Coronary artery (tissue), 2 donors: ENCODE results near the gene CLCN7.

Experiments
- DNase-seq: peaks from one replicate; pipeline ENCODE4 v3.0.0-alpha.2; 2017; ENCODE audit warnings: low spot score
- H3K27ac ChIP-seq, 2 donors: fragments of 200-600 bp; sonication (generic); one replicate each; pipeline ENCODE4 v1.5.1; 2016 to 2019
- H3K4me3 ChIP-seq: fragments of 200-600 bp; sonication (generic); 2 replicates; pipeline ENCODE4 v1.5.1; 2016; ENCODE audit warnings: mild to moderate bottlenecking, moderate library complexity
- CTCF ChIP-seq: fragments of 200-600 bp; sonication (generic); IDR thresholded peaks from one replicate; pipeline ENCODE4 v1.5.1; 2019; ENCODE audit warnings: antibody characterized with exemption

CLCN7 gene

DNA sequence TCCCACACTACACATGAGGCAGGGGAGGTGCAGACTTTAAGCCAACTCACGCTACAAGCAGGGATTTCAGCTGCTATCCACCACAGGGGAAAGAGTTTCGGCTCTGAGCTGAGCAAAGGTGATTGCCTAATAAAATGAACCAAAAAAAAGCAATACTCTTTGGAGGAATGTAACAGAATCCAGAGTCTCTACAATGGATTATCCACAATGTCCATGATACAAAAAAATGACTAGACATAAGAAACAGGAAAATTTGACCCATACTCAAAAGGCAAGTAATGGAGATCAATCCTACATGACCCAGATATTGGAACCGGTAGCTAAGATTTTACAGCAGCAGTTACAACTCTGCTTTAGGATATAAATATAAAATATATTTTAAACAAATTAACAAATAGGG lies 39.7 kb upstream of the CLCN7 start:
- H3K4me3 ChIP-seq, result no peak overlapping the region
- no peak for DNase-seq
- TF ChIP-seq CTCF, result no peak
- no peak overlapping the region for H3K27ac ChIP-seq

- no peak overlapping the region for H3K4me3 ChIP-seq
- H3K27ac ChIP-seq, result no peak overlapping the region
- TF ChIP-seq CTCF, result no peak
- DNase-seq, result no peak
These were observed 37.9 kb upstream of the CLCN7 start for GRCh38 chr16:1512774-1513173.

DNA sequence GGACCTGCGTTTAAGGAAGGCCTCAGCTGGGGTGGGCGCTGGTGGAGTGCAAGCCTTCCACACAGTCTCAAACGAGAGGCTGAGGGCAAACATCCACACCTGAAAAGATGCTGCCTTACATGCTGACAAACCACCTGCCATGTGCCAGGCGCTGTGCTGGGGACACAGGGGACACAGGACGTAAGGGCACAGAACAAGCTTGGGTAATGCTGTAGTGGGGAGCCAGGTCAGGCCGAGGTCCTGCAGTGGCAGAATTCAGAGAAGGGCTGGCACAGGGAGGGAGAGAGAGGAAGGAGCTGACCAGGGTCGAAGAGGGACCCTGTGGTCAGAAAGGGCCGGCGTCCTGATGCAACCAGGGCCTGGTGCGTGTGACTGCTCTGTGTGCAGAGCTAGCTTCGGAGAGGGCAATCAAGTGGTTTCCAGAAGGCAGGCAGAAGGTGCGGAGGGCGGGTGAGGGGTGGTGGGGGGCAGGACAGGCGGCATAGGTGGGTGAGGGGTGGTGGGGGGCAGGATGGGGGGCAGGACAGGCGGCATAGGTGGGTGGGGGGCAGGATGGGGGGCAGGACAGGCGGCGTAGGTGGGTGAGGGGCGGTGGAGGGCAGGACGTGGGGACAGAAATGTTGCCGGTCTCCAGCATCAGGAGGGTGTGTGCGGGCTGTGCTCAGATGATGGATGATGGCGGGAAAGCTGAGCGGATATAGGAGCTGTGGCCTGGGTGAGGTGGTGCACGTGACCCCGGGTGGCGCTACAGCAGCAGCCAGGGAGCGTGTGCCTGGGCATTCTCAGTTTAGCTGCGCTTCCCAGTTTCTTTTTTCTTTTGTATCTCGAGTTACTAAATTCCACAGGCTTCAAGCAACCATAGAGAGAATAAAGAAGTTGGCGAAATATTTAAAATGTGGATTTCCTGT lies 37.1 kb upstream of the CLCN7 start:
- peak overlapping the region in 1 of 2 donors; percentile 32 for H3K27ac ChIP-seq
- H3K4me3 ChIP-seq, result no peak overlapping the region
- no peak for TF ChIP-seq CTCF
- DNase-seq, result no peak

DNA sequence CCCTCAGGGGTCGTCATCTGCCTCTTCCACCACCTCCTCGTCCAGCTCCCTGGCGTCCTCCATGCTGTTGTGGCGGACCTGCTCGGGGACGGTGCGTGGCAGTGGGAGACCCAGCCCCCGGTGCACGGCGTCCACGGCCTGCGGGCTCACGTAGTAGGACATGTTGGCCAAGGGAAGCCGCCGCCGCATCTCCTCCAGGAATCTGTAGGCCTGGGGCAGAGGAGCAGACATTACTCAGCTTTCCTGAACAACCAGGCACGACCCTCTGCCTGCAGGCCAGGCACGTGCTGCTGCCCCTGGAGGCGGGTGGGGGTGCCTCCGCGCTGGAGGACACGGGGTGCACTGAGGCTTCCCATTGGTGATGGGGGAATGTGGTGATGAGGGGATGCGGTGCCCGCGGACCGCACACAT lies 36.1 kb upstream of the CLCN7 start:
- no peak for TF ChIP-seq CTCF
- H3K4me3 ChIP-seq, result no peak overlapping the region
- DNase-seq, result no peak
- peak overlapping the region; percentile 88 to 95 for H3K27ac ChIP-seq

DNA sequence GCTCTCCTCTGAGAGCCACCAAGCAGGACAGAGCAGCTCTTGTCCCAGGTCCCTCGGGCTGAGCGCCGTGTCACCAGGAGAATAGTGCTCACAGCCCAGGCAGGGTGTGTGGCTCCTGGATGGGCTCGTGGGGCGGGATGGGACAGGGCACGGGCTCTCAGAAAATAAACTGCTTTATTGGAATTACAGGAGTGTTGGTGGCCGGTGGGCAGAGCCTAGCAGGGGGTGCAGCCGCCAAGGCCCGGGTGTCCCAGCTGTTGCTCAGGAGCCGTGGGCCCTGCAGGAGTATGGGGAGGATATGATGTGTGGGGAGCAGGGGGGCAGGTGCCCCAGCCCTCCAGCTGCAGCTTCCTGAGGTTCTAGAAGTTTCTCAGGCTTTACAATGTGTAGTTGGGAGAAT lies 35.4 kb upstream of the CLCN7 start:
- Histone ChIP-seq H3K4me3 (peak overlapping the region; percentile 41), H3K27ac (peak overlapping the region; percentile 88 to 95)
- no peak for DNase-seq
- no peak for TF ChIP-seq CTCF

- Histone ChIP-seq H3K27ac (peak overlapping the region; percentile 88 to 95), H3K4me3 (peak overlapping the region; percentile 41)
- TF ChIP-seq CTCF, result no peak
- DNase-seq, result peak; percentile 91
These were observed 34.7 kb upstream of the CLCN7 start for GRCh38 chr16:1509307-1510221.
